ENCODE results near the gene FAM53A. TPM values are rescaled to one million over a fixed set of nuclear protein-coding genes. Genes with fewer than 3 reads are reported as not detected.

FAM53A gene
- total RNA-seq, 1 experiment from 2014 or later: 1.6 TPM

DNA sequence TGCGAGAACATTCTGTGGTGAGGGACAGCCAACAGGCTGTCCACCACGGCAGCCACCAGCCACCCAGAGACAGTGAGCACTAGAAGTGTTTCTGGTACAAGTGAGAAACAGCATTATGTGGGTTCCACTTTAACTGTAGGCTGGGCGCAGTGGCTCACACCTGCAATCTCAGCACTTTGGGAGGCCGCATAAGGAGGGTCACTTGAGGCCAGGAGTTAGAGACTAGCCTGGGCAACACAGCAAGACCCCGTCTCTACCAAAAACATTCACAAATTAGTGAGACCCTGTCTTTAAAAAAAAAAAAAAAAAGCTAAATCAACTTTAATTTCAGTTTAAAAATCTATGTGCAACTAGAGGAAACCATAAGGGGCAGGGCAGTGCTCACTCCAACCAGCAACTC is 20.6 kb downstream of the FAM53A start:
- no peaks in the 10 kb centered on the region for H3K27me3 ChIP-seq (replicated peaks; ENCODE audit: insufficient read depth, low read depth, low read length, poor library complexity)
- DNase-seq (ENCODE audit: low spot score): no peak
- POLR2A ChIA-PET (ENCODE audit: low non-redundant PET): no interaction called here
- CTCF ChIA-PET: no interaction called here
- BruUV-seq (replicated peaks): no TSS peak
- no peak overlapping the region for H3K27ac ChIP-seq (ENCODE audit: low read depth, low read length, poor library complexity, severe bottlenecking)
- H3K4me3 ChIP-seq (ENCODE audit: low read depth, low read length, poor library complexity, severe bottlenecking): no peak overlapping the region
- H3K4me1 ChIP-seq (ENCODE audit: insufficient read depth, low read length, poor library complexity, severe bottlenecking): no peaks in the 10 kb centered on the region
- H3K9me3 ChIP-seq (ENCODE audit: low read depth, low read length, poor library complexity, severe bottlenecking): no peaks in the 10 kb centered on the region
- H3K36me3 ChIP-seq (ENCODE audit: insufficient read depth, low read length, poor library complexity, severe bottlenecking): no peaks in the 10 kb centered on the region
- intact Hi-C loops (cut with micrococcal nuclease; ENCODE audit: unreplicated experiment): no loop called here
- TF ChIP-seq EZH2 (IDR thresholded peaks at IDR 0.05; ENCODE audit: borderline replicate concordance, low read depth, low read length, poor library complexity, severe bottlenecking): no peak
- TF ChIP-seq, protein P1, sequence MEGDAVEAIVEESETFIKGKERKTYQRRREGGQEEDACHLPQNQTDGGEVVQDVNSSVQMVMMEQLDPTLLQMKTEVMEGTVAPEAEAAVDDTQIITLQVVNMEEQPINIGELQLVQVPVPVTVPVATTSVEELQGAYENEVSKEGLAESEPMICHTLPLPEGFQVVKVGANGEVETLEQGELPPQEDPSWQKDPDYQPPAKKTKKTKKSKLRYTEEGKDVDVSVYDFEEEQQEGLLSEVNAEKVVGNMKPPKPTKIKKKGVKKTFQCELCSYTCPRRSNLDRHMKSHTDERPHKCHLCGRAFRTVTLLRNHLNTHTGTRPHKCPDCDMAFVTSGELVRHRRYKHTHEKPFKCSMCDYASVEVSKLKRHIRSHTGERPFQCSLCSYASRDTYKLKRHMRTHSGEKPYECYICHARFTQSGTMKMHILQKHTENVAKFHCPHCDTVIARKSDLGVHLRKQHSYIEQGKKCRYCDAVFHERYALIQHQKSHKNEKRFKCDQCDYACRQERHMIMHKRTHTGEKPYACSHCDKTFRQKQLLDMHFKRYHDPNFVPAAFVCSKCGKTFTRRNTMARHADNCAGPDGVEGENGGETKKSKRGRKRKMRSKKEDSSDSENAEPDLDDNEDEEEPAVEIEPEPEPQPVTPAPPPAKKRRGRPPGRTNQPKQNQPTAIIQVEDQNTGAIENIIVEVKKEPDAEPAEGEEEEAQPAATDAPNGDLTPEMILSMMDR (conservative IDR thresholded peaks at IDR 0.05; ENCODE audit: low read depth, low read length): no peak

DNA sequence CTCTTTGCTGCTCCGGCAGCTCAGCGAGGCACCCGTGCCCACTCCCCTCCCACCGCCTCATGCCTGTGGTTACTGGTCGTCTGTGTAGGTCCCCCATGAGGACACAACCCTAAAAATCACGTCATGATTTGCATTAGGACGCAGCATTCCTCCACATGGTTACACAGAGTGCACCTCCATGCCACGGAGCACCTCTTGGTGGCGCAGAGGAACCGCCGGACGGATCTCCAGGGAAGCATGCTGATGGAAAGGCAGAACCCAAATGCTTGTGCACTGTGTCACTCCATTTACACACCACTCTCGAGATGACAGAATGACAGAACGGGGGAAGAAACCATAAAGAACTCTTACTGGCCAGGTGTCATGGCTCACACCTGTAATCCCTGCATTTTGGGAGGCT is 22.4 kb downstream of the FAM53A start:
- no peak overlapping the region for H3K27ac ChIP-seq (ENCODE audit: low read depth, low read length, poor library complexity, severe bottlenecking)
- H3K4me3 ChIP-seq (ENCODE audit: low read depth, low read length, poor library complexity, severe bottlenecking): no peak overlapping the region
- H3K27me3 ChIP-seq (replicated peaks; ENCODE audit: insufficient read depth, low read depth, low read length, poor library complexity): no peaks in the 10 kb centered on the region
- H3K36me3 ChIP-seq (ENCODE audit: insufficient read depth, low read length, poor library complexity, severe bottlenecking): no peaks in the 10 kb centered on the region
- no peaks in the 10 kb centered on the region for H3K9me3 ChIP-seq (ENCODE audit: low read depth, low read length, poor library complexity, severe bottlenecking)
- TF ChIP-seq, protein P1 (conservative IDR thresholded peaks at IDR 0.05; ENCODE audit: low read depth, low read length): no peak
- no peak for TF ChIP-seq EZH2 (IDR thresholded peaks at IDR 0.05; ENCODE audit: borderline replicate concordance, low read depth, low read length, poor library complexity, severe bottlenecking)
- intact Hi-C loops (cut with micrococcal nuclease; ENCODE audit: unreplicated experiment): no loop called here
- DNase-seq (ENCODE audit: low spot score): no peak
- no peaks in the 10 kb centered on the region for H3K4me1 ChIP-seq (ENCODE audit: insufficient read depth, low read length, poor library complexity, severe bottlenecking)
- POLR2A ChIA-PET (ENCODE audit: low non-redundant PET): no interaction called here
- BruUV-seq (replicated peaks): no TSS peak
- CTCF ChIA-PET: no interaction called here

- intact Hi-C loops (cut with micrococcal nuclease; ENCODE audit: unreplicated experiment): no loop called here
- no TSS peak for BruUV-seq (replicated peaks)
- no peak for DNase-seq (ENCODE audit: low spot score)
These were observed 23.0 kb downstream of the FAM53A start for GRCh38 chr4:1660948-1661677.

More at GRCh38 chr4:1660948-1661677, 23.0 kb downstream of the FAM53A start:
- TF ChIP-seq, protein P1 (conservative IDR thresholded peaks at IDR 0.05; ENCODE audit: low read depth, low read length): no peak
- no peak for TF ChIP-seq EZH2 (IDR thresholded peaks at IDR 0.05; ENCODE audit: borderline replicate concordance, low read depth, low read length, poor library complexity, severe bottlenecking)
- no peaks in the 10 kb centered on the region for H3K27me3 ChIP-seq (replicated peaks; ENCODE audit: insufficient read depth, low read depth, low read length, poor library complexity)
- no peaks in the 10 kb centered on the region for H3K9me3 ChIP-seq (ENCODE audit: low read depth, low read length, poor library complexity, severe bottlenecking)
- H3K36me3 ChIP-seq (ENCODE audit: insufficient read depth, low read length, poor library complexity, severe bottlenecking): no peaks in the 10 kb centered on the region
- CTCF ChIA-PET: no interaction called here
- no peak overlapping the region for H3K4me3 ChIP-seq (ENCODE audit: low read depth, low read length, poor library complexity, severe bottlenecking)
- no peaks in the 10 kb centered on the region for H3K4me1 ChIP-seq (ENCODE audit: insufficient read depth, low read length, poor library complexity, severe bottlenecking)
- POLR2A ChIA-PET (ENCODE audit: low non-redundant PET): no interaction called here
- H3K27ac ChIP-seq (ENCODE audit: low read depth, low read length, poor library complexity, severe bottlenecking): no peak overlapping the region
